Measurements from ENCODE around the gene KIF26B. TPM values are rescaled to one million over a fixed set of nuclear protein-coding genes. Genes with fewer than 3 reads are reported as not detected.
A peak's percentile ranks its signal among the peaks of the same experiment; 100 is the strongest.

KIF26B gene
- total RNA-seq, 1 donor from 2014 or later = 69.7 TPM

DNA sequence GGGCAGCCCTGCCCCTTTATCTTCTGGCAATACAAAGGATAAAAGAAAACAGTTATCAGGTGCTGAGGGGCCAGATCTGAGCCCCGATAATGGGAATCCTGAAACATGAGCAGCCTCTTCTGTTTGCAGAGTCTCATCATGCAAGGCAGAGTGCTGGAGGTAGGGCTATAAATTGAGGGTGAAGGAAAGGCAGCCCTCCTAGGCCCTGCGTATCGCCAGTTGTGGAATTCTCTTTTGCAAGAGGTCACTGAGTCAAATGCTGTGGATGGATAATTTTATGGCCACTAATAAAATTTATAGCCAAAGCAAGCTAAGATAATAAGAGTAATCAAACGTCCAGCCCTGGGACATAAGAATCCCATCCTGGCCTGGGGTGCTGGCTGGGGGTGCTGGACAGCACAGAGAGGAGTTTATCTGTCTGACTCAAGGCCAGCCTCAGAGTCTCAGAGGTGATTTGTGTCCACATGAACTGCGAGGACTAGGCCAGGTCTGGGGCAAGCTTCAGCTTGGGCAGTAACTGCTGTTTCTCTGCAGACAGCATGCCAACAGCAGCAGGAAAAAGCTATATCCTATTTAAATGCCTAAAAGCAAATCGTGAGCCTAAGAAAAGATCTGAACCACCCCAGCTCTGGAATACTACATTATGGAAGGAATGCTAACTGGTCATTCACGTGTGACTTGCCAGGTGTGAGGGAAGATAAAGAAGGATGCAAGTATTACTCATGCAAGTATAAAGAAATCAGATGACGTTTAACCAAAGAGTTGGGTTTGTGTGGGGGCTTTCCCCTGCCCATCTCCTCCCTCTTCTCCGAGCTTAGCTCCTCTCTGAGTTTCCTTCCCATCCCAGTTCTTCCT, 254.8 kb downstream of the KIF26B start:
- Mint-ChIP-seq H3K27ac (no peak overlapping the region), H3K9me3 (no peaks in the 10 kb centered on the region), H3K4me3 (no peak overlapping the region), H3K36me3 (no peaks in the 10 kb centered on the region), H3K27me3 (ENCODE audit: low read depth) (no peaks in the 10 kb centered on the region), H3K4me1 (peaks cover 21% of the 10 kb centered on the region)
- TF ChIP-seq, protein P1, sequence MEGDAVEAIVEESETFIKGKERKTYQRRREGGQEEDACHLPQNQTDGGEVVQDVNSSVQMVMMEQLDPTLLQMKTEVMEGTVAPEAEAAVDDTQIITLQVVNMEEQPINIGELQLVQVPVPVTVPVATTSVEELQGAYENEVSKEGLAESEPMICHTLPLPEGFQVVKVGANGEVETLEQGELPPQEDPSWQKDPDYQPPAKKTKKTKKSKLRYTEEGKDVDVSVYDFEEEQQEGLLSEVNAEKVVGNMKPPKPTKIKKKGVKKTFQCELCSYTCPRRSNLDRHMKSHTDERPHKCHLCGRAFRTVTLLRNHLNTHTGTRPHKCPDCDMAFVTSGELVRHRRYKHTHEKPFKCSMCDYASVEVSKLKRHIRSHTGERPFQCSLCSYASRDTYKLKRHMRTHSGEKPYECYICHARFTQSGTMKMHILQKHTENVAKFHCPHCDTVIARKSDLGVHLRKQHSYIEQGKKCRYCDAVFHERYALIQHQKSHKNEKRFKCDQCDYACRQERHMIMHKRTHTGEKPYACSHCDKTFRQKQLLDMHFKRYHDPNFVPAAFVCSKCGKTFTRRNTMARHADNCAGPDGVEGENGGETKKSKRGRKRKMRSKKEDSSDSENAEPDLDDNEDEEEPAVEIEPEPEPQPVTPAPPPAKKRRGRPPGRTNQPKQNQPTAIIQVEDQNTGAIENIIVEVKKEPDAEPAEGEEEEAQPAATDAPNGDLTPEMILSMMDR (IDR thresholded peaks at IDR 0.05; ENCODE audit: unreplicated experiment) = no peak
- DNase-seq (ENCODE audit: low spot score in 2 of 2, unreplicated experiment in 2 of 2) = no peak

DNA sequence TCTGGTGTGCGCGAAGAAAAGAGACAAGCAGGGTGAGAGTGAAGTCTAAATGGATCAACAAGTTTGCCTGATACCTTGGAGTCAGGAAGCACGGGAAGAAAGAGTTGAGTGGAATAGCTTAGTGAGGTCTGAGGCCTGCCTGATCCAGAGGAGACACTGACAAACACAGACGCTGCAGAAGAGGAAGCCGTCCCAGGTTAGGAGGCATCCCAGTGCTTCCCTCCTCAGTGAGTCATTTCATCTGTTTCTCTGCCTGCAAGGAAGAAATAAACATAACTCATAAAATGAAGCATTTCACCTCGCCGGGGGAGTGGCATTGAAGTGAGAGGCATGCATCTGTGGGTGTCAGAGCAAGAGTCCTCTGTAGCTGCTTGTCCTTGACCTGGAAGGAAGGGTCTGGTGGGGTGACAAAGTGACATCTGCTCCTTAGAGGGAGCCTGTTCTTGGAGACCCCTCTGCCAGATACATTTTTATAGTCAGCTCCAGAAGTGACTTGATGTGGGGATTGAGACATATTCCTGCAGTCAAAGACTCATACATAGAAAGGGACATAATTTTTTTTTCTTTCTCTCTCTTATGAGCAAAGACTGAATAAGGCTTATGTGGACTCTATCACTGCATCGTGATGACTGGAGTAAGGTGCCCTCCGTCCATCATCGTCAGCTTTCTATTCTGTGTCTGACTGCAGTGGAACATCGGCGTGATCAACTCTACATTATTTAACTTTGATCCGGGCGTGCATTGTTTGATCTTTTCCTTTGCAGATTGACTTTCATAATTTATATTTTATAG, 256.7 kb downstream of the KIF26B start:
- H3K4me3 Mint-ChIP-seq = no peak overlapping the region
- H3K4me1 Mint-ChIP-seq = peaks cover 16% of the 10 kb centered on the region
- H3K9me3 Mint-ChIP-seq = no peaks in the 10 kb centered on the region
- DNase-seq (ENCODE audit: low spot score in 2 of 2, unreplicated experiment in 2 of 2) = no peak
- H3K27me3 Mint-ChIP-seq (ENCODE audit: low read depth) = no peaks in the 10 kb centered on the region
- peak overlapping the region; percentile 14 for H3K27ac Mint-ChIP-seq
- TF ChIP-seq, protein P1 (IDR thresholded peaks at IDR 0.05; ENCODE audit: unreplicated experiment) = no peak
- H3K36me3 Mint-ChIP-seq = no peaks in the 10 kb centered on the region

DNA sequence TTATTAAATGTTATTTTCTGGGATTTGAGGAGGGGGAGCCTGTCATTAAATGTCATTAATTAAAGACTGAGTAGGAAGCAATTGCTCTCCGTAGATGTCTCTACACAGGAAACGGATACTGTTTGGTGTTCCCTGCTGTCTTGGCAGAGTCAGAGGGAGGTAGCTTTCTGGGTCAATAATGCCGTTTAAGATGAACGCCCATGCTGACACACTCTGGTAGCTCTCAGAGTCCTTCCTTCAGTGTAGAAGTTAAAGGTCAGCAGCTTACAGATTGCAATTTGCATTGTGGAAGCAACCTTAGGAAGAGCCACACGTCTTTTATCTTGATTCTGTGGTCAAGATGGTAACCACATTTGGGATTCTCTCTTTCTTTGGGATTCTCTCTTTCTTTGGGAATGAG, 257.5 kb downstream of the KIF26B start:
- Mint-ChIP-seq H3K27me3 (ENCODE audit: low read depth) (no peaks in the 10 kb centered on the region), H3K9me3 (no peaks in the 10 kb centered on the region), H3K4me3 (no peak overlapping the region), H3K27ac (no peak overlapping the region), H3K4me1 (peaks cover 16% of the 10 kb centered on the region), H3K36me3 (no peaks in the 10 kb centered on the region)
- TF ChIP-seq, protein P1 (IDR thresholded peaks at IDR 0.05; ENCODE audit: unreplicated experiment) = no peak
- DNase-seq (ENCODE audit: low spot score in 2 of 2, unreplicated experiment in 2 of 2) = no peak

DNA sequence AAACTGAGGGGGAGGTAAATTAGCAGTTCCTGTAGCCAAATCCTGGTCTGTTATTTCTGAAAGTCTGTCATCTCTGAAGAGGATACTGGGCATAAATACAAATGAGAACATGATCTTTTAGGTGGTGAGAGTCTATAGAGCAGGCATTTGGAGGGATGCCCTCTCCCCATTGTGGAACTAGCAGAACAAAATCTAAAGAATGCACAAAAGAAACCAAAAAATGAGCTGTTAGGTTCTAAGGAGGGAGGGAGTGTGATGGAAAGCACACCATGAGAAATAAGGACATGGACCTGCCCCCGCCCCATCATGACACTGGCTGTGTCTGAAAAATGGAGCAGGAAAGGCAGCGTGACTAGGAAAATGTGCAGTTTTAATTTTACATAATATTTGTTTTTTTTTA, 262.0 kb downstream of the KIF26B start:
- H3K27ac Mint-ChIP-seq = no peak overlapping the region
- H3K4me1 Mint-ChIP-seq = peaks cover 6% of the 10 kb centered on the region
- TF ChIP-seq, protein P1 (IDR thresholded peaks at IDR 0.05; ENCODE audit: unreplicated experiment) = no peak
- H3K9me3 Mint-ChIP-seq = no peaks in the 10 kb centered on the region
- DNase-seq (ENCODE audit: low spot score in 2 of 2, unreplicated experiment in 2 of 2) = no peak
- H3K4me3 Mint-ChIP-seq = no peak overlapping the region
- H3K27me3 Mint-ChIP-seq (ENCODE audit: low read depth) = no peaks in the 10 kb centered on the region
- peaks cover 4% of the 10 kb centered on the region for H3K36me3 Mint-ChIP-seq

DNA sequence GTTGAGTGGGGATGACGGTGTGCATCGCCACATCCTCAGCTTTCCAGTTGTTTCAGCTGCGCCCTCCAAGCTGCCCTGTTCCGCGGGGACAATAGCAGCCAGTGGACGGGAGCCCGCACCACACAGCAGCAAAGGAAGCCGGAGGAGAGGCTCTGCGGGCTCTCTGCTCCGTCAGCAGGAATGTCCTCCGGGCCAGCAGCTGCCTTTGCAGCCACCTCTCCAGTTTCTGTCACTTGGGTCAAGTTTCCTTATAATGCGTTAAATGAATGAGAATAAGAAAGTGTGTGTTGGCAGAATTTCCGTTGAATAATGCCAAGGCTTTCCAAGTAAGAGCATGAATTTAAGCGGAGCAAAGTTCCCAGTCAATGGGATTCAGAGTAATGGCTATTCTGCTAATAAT, 263.3 kb downstream of the KIF26B start:
- Mint-ChIP-seq H3K9me3 (no peaks in the 10 kb centered on the region), H3K4me1 (peaks cover 6% of the 10 kb centered on the region), H3K4me3 (no peak overlapping the region), H3K36me3 (peaks cover 4% of the 10 kb centered on the region), H3K27me3 (ENCODE audit: low read depth) (no peaks in the 10 kb centered on the region), H3K27ac (no peak overlapping the region)
- TF ChIP-seq, protein P1 (IDR thresholded peaks at IDR 0.05; ENCODE audit: unreplicated experiment) = no peak
- DNase-seq (ENCODE audit: low spot score in 2 of 2, unreplicated experiment in 2 of 2) = no peak

Data from mesothelial cell of epicardium (in vitro differentiated cells).